NCI-H128 (cell line): ENCODE results near the gene DGKQ.
"Not testable (repeated sequence)": the region's sequence is repeated elsewhere in the genome, so short reads cannot be mapped to it uniquely, and the experiment has no call there.

Experiments
- DNase-seq: peaks from one replicate; lab custom pipeline; 2025; ENCODE audit not compliant: unreplicated experiment; lab: John Stamatoyannopoulos, UW

Gene DGKQ

GRCh38 chr4:1009542-1010394 is 36.4 kb upstream of the DGKQ start:
- DNase-seq: no peak

DNA sequence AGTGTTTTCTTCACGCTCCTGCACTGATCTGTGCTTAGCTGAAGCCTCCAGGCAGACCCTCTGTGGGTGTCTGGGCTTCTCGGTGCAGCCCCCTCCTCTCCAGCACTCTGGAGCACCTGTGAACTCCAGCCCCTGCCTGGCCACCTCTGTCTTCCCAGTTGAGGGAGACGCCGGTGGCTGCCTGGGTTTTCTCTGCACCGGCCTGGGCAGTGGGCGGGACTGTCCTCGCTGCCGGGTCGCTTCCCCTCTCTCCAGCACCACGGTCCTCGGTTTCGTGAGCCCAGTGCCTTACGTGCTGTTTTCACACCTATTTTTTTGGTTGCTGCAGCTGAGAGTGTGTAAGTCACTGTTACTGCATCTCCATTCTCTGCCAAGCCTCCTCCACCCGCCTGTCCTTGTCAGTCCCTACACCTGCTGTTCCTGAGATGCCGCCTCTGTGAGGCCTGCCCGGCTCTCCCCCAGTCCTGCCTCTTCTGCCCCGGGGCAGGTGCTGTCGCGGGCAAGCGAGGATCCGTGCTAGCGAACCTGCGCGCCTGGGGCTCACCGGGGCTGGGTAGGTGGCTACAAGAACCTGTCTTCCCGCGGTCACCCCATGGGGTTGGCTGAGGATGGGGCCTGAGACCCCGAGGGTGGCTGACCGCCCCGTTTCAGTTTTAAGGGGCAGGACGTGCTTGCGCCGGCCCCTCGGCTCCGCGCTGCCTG is 35.6 kb upstream of the DGKQ start:
- no peak for DNase-seq

GRCh38 chr4:1006856-1007255 is 33.5 kb upstream of the DGKQ start:
- DNase-seq: no peak

GRCh38 chr4:1004557-1005485 is 31.5 kb upstream of the DGKQ start:
- DNase-seq: no peak

DNA sequence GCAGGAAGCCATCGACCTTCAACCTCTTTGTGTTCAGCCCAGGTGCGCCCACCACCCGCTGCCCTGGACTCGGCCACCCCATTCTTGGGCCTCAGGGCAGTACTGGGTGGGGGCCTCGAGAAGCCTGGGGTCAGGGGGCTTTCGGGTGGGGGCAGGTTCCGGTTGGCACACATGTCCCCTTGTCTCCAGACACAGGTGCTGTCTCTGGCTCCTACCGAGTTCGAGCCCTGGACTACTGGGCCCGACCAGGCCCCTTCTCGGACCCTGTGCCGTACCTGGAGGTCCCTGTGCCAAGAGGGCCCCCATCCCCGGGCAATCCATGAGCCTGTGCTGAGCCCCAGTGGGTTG is 30.7 kb upstream of the DGKQ start:
- DNase-seq: no peak

- no peak for DNase-seq
Measured at GRCh38 chr4:1003271-1004070, 30.1 kb upstream of the DGKQ start.

DNA sequence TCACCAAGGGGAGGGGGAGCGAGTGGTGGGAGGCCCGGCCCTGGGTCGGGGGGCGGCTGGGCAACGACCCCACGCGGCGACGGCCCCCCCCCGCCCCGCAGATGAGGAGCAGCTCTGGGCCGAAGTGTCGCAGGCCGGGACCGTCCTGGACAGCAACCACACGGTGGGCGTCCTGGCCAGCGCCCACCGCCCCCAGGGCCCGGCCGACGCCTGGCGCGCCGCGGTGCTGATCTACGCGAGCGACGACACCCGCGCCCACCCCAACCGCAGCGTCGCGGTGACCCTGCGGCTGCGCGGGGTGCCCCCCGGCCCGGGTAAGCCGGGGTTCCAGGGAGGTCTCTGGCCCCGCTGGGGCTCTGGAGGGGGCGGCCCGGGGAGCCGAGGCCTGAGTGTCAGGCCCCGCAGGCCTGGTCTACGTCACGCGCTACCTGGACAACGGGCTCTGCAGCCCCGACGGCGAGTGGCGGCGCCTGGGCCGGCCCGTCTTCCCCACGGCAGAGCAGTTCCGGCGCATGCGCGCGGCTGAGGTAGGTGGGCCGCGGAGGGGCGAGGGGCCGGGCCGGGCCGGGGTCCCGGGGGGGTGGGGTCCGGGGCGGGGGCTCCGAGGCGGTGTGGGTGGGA is 29.4 kb upstream of the DGKQ start:
- DNase-seq: no peak

DNA sequence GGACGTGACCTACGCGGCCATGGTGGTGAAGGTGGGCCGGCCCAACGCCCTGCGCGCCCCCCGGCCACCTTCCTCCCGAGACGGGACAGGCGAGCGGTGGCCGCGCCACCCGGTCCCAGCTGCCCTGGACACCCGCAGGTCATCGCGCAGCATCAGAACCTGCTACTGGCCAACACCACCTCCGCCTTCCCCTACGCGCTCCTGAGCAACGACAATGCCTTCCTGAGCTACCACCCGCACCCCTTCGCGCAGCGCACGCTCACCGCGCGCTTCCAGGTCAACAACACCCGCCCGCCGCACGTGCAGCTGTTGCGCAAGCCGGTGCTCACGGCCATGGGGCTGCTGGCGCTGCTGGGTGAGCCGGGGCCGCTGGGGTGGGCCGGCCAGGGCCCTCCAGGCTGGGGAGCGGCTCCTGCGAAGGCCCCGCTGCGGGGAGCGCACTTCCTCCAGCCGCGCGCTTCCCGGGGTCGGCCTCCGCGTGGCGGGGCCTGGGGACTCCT is 28.8 kb upstream of the DGKQ start:
- DNase-seq: no peak

DNA sequence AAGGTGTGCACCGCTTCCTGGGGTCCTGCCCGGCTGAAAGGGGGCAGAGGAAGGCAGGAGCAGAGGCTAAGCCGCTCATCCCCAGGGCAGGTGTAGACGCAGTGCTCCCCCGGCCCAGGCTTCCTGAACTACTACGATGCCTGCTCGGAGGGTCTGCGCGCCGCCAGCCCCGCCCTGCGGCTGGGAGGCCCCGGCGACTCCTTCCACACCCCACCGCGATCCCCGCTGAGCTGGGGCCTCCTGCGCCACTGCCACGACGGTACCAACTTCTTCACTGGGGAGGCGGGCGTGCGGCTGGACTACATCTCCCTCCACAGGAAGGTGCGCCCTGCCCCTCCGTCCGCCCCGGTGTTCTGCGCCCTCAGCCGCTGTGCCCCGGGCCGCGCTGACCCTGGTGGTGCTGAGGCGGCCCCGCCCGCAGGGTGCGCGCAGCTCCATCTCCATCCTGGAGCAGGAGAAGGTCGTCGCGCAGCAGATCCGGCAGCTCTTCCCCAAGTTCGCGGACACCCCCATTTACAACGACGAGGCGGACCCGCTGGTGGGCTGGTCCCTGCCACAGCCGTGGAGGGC is 28.3 kb upstream of the DGKQ start:
- no peak for DNase-seq

DNA sequence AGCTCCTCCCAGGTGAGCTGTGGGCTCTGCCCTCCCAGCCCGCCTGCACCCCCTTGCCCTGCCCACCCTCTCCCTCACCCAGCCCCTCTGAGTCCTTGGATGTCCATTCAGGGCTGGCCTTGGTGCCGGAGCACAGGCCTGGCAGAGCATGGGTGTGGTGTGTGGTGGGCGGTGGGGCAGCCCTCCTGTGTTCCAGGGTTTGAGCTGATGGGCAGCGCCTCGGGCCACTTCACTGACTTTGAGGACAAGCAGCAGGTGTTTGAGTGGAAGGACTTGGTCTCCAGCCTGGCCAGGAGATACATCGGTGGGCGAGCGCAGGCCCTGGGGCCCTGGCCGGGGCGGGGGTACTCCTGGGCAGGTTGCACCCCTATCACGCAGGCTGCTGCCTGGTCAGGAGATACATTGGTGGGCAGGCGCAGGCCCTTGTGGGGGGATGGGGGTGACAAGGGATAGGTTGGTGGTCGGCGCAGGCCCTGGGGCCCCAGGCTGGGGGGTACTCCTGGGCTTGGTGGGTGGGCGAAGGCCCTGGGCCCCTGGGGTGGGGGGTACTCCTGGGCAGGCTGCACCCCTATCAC is 27.4 kb upstream of the DGKQ start:
- DNase-seq: no peak

DNA sequence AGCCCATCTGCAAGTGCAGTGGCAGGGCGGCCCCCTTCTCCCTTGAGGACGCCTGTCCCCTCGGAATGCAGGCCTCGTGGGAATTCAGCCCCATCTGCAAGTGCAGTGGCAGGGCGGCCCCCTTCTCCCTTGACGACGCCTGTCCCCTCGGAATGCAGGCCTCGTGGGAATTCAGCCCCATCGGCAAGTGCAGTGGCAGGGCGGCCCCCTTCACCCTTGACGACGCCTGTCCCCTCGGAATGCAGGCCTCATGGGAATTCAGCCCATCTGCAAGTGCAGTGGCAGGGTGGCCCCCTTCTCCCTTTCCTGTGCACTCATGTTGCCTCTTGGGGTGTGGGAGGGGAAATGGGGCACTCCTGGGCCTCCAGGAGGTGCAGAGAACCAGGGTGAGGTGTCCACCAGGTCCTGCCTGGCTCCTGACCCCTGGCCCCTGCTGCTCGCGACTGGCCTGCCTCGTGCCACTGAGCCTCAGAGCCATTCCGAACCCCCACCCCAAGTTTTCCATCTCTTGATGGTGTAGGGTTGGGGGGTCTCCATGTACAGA is 26.6 kb upstream of the DGKQ start:
- no peak for DNase-seq

DNA sequence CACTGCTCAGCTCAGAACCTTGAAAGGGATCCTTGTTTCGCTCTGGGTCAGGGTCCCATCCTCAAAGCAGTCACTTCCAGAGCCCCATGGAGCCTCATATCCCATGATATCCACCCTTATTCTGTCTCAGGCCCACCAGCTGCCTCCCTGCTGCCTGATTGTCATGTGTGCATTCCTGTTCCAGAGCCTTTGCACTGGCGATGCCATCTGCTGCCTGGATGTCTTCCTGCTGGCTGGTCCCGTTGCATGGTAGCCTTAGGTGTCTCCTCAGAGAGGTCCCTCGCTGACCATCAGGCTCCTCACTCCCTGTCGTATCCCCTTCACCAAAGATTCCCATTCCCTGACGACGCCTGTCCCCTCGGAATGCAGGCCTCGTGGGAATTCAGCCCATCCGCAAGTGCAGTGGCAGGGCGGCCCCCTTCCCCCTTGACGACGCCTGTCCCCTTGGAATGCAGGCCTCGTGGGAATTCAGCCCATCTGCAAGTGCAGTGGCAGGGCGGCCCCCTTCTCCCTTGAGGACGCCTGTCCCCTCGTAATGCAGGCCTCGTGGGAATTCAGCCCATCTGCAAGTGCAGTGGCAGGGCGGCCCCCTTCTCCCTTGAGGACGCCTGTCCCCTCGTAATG is 26.0 kb upstream of the DGKQ start:
- DNase-seq: not testable (repeated sequence)

- no peak for DNase-seq
Measured at GRCh38 chr4:998096-998691, 24.8 kb upstream of the DGKQ start.

- no peak for DNase-seq
Measured at GRCh38 chr4:997375-998071, 24.2 kb upstream of the DGKQ start.

- no peak for DNase-seq
Measured at GRCh38 chr4:996997-997374, 23.6 kb upstream of the DGKQ start.

DNA sequence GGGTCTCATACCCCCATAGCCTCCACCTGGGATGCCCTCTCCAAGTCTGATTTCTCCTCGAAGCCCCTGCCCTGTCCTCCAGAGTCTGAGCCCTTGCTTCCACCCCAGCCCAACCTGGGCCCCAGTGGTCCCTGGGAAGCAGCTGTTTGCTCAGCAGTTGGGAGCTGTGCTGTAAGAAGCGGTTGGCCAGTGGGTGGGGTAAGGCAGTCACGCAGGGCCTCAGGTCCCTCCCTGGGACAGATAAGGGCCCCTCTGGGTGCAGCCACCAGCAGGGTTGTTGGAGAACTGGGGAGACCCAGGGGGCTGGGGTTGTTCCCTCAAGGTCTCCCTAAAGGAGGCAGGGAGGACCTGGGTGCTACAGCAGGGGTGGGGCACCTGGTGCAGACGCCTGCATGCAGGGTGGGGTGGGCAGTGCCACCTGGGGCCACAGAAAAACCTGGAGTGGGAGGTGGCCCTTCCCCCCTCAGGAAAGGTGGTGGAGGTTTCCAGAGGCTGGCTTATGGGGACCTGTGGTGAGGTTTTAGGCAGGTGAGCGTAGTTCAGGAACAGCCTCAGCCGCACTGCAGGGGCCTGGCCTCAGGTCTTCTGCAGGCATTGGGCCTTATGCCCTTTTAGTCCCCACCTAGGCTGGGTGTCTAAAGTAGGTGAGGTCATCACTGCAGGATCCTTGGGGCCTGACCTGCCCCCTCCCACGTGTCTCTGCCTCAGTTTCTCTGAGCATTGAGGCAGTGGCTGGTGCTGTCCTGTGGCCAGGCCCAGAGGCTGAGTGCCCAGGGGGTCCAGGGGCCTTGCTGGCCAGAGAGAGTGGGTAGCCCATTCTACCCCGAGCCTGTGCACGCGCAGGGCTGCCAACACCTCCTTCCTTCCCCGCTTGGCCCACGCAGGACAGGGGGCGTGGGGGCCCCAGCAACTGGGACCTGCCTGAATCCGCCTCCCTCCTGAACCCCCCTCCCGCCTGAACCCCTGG is 22.9 kb upstream of the DGKQ start:
- no peak for DNase-seq
